HEK293T (cell line): ENCODE data around the gene SSTR5.

ENCODE experiments used
- CTCF ChIA-PET: fragments of 350-600 bp; formaldehyde crosslinking; extraction: SDS; loops from one replicate; lab custom pipeline; 2021; ENCODE audit warnings: antibody characterized with exemption, inconsistent platforms; lab: Yijun Ruan, JAX
- POLR2A ChIA-PET: fragments of 350-600 bp; formaldehyde crosslinking; extraction: SDS; loops from one replicate; lab custom pipeline; 2020; ENCODE audit warnings: antibody characterized with exemption, inconsistent platforms; lab: Yijun Ruan, JAX
- DNase-seq: peaks from one replicate; pipeline ENCODE4 v3.0.0; 2012; ENCODE audit warnings: mixed read lengths; ENCODE audit errors: extremely low spot score
- ARNT ChIP-seq: fragments of 450-650 bp; IDR thresholded peaks from 2 replicates; pipeline ENCODE4 v1.6.1; 2017; ENCODE audit warnings: mild to moderate bottlenecking
- BHLHE40 ChIP-seq: fragments of 450-650 bp; IDR thresholded peaks from 2 replicates; pipeline ENCODE4 v1.6.1; 2016; ENCODE audit warnings: mild to moderate bottlenecking, moderate library complexity, borderline replicate concordance
- CTBP1 ChIP-seq: fragments of 450-650 bp; IDR thresholded peaks from 2 replicates; pipeline ENCODE4 v1.6.1; 2016; ENCODE audit warnings: borderline replicate concordance
- ELF4 ChIP-seq: fragments of 450-650 bp; IDR thresholded peaks from 2 replicates; pipeline ENCODE4 v1.6.1; 2017; ENCODE audit warnings: antibody characterized with exemption
- FOXA1 ChIP-seq: fragments of 450-650 bp; IDR thresholded peaks from 2 replicates; pipeline ENCODE4 v1.6.1; 2016; ENCODE audit warnings: mild to moderate bottlenecking
- FOXK2 ChIP-seq: fragments of 450-650 bp; IDR thresholded peaks from 2 replicates; pipeline ENCODE4 v1.6.1; 2016; ENCODE audit warnings: mild to moderate bottlenecking
- FOXM1 ChIP-seq: fragments of 450-650 bp; IDR thresholded peaks from 2 replicates; pipeline ENCODE4 v1.6.1; 2017; ENCODE audit warnings: mild to moderate bottlenecking, borderline replicate concordance
- HDGF ChIP-seq: fragments of 450-650 bp; IDR thresholded peaks from 2 replicates; pipeline ENCODE4 v1.6.1; 2017; ENCODE audit warnings: antibody characterized with exemption, borderline replicate concordance
- L3MBTL2 ChIP-seq: fragments of 450-650 bp; conservative IDR thresholded peaks from 2 replicates; pipeline ENCODE4 v1.6.1; 2016; ENCODE audit warnings: mild to moderate bottlenecking
- LEF1 ChIP-seq: fragments of 450-650 bp; IDR thresholded peaks from 2 replicates; pipeline ENCODE4 v1.6.1; 2017; ENCODE audit warnings: mild to moderate bottlenecking, borderline replicate concordance
- NFRKB ChIP-seq: fragments of 450-650 bp; IDR thresholded peaks from 2 replicates; pipeline ENCODE4 v1.6.1; 2016; ENCODE audit warnings: mild to moderate bottlenecking, moderate library complexity
- SP1 ChIP-seq: fragments of 450-650 bp; IDR thresholded peaks from 2 replicates; pipeline ENCODE4 v1.6.1; 2017
- SUZ12 ChIP-seq: fragments of 450-650 bp; IDR thresholded peaks from 2 replicates; pipeline ENCODE4 v1.6.1; 2016; ENCODE audit warnings: mild to moderate bottlenecking
- TARDBP ChIP-seq: fragments of 450-650 bp; IDR thresholded peaks from 2 replicates; pipeline ENCODE4 v1.6.1; 2016
- ZNF384 ChIP-seq: fragments of 450-650 bp; IDR thresholded peaks from 2 replicates; pipeline ENCODE4 v1.6.1; 2016
- TF ChIP-seq, protein P1 (sequence below): fragments of 450-650 bp; IDR thresholded peaks from 2 replicates; pipeline ENCODE4 v1.6.1; 2016

The SSTR5 gene

DNA sequence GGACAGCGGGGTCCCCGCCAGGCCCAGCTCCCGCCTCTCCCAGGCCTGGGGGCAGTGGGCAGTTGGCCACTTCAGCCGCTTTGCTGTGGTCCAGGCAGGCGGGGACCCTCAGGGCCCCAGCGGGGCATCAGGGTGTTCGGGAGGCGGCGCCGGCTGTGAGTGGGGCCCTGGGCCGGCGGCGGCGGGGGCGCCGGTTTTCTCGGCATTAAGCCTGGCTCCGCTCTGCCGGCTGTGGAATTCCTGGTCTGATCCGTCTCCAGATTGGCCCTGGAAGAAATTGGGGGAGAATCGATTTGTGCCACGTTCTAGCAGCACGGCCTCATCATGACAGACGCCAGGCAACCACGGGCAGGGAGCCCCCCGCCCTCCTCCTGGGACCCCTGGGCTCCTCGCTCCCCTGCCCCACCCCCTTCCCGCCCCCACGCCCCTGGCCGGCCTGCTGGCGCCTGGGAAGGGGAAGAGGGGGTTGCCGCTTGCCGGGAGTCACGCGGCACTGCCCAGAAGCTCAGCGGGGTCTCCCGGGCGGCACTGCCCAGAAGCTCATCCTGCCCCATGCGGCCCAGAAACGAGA lies 28.6 kb upstream of the SSTR5 start:
- DNase-seq, result no peak
- ChIA-PET CTCF (no interaction called here), POLR2A (no interaction called here)
- no peak for TF ChIP-seq FOXK2
- no peak for TF ChIP-seq CTBP1
- no peak for TF ChIP-seq SUZ12
- TF ChIP-seq SP1, result no peak
- no peak for TF ChIP-seq FOXM1
- no peak for TF ChIP-seq ELF4
- TF ChIP-seq TARDBP, result no peak
- no peak for TF ChIP-seq NFRKB
- TF ChIP-seq, protein P1, sequence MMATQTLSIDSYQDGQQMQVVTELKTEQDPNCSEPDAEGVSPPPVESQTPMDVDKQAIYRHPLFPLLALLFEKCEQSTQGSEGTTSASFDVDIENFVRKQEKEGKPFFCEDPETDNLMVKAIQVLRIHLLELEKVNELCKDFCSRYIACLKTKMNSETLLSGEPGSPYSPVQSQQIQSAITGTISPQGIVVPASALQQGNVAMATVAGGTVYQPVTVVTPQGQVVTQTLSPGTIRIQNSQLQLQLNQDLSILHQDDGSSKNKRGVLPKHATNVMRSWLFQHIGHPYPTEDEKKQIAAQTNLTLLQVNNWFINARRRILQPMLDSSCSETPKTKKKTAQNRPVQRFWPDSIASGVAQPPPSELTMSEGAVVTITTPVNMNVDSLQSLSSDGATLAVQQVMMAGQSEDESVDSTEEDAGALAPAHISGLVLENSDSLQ, result no peak
- no peak for TF ChIP-seq ARNT
- TF ChIP-seq HDGF, result no peak
- no peak for TF ChIP-seq BHLHE40
- TF ChIP-seq ZNF384, result no peak
- no peak for TF ChIP-seq L3MBTL2
- no peak for TF ChIP-seq LEF1
- no peak for TF ChIP-seq FOXA1

GRCh38 chr16:1044460-1045309 lies 27.9 kb upstream of the SSTR5 start:
- TF ChIP-seq SP1 (no peak), FOXA1 (no peak), TARDBP (no peak), ARNT (no peak), BHLHE40 (no peak), SUZ12 (no peak), ELF4 (no peak), HDGF (no peak), ZNF384 (no peak), NFRKB (no peak)
- no peak for DNase-seq
- POLR2A ChIA-PET, result no interaction called here
- CTCF ChIA-PET, result interaction anchor here (0.9 kb wide), 1 partner anchor 10 kb away, joined by 3 read pairs; no protein-coding TSS in a partner anchor

- no peak for DNase-seq
- TF ChIP-seq SUZ12 (no peak), ELF4 (no peak), CTBP1 (no peak), L3MBTL2 (no peak), HDGF (no peak), FOXA1 (no peak), NFRKB (no peak), LEF1 (no peak), ZNF384 (no peak), FOXK2 (no peak), SP1 (no peak), TARDBP (no peak), BHLHE40 (no peak), FOXM1 (no peak), ARNT (no peak)
- TF ChIP-seq, protein P1, result no peak
Observed at GRCh38 chr16:1045310-1045992, 27.1 kb upstream of the SSTR5 start.

GRCh38 chr16:1045993-1046911 lies 26.3 kb upstream of the SSTR5 start:
- TF ChIP-seq L3MBTL2, result no peak
- TF ChIP-seq FOXA1, result no peak
- TF ChIP-seq SP1, result no peak
- no peak for TF ChIP-seq LEF1
- no peak for TF ChIP-seq ELF4
- no peak for TF ChIP-seq BHLHE40
- TF ChIP-seq, protein P1, result no peak
- no peak for TF ChIP-seq NFRKB
- TF ChIP-seq FOXM1, result no peak
- TF ChIP-seq CTBP1, result no peak
- CTCF ChIA-PET, result interaction anchor here (0.9 kb wide), 1 partner anchor 8 kb away, joined by 3 read pairs; no protein-coding TSS in a partner anchor
- DNase-seq, result no peak
- POLR2A ChIA-PET, result no interaction called here

More at GRCh38 chr16:1045310-1045992, 27.1 kb upstream of the SSTR5 start:
- ChIA-PET CTCF (interaction anchor here (0.9 kb wide), 1 partner anchor 9 kb away, joined by 3 read pairs; no protein-coding TSS in a partner anchor), POLR2A (no interaction called here)
